K562 (cell line): ENCODE measurements around the gene ABCC10. TPM values are rescaled to one million over a fixed set of nuclear protein-coding genes. Genes with fewer than 3 reads are reported as not detected.
"Not testable (repeated sequence)": the region's sequence is repeated elsewhere in the genome, so short reads cannot be mapped to it uniquely, and the experiment has no call there.

Source experiments
- ATAC-seq: fragments of 200-7000 bp; cut with Tn5 transposase; 3 replicates; pipeline ENCODE4 v1.9.1; 2020; ENCODE audit warnings: moderate library complexity
- BruUV-seq: library from RNA; stranded (reverse); fragments of 400-500 nt; replicated peaks from 2 replicates; lab custom pipeline; 2021; lab: Mats Ljungman, UMichigan
- CTCF ChIA-PET: fragments of 300-600 bp; formaldehyde crosslinking; extraction: SDS; loops from one replicate; lab custom pipeline; 2021; ENCODE audit warnings: low intra/inter-chr PET ratio; lab: Yijun Ruan, JAX
- POLR2A ChIA-PET: fragments of 300-600, 350-650 bp; sonication (Branson Sonifier 250); formaldehyde crosslinking; extraction: SDS; loops from one replicate; lab custom pipeline; 2021; ENCODE audit warnings: antibody characterized with exemption, inconsistent platforms; lab: Yijun Ruan, JAX
- DNase-seq, 4 experiments: peaks; one replicate each; pipeline versions ENCODE4 v3.0.0 to v3.0.0-alpha.2; 2011 to 2018; ENCODE audit warnings: low spot score in 3 of 4, mixed read lengths in 3 of 4; ENCODE audit errors: extremely low read depth in 1 of 4
- FAIRE-seq: peaks from 2 replicates; lab custom pipeline; 2011; peaks lifted over from hg19 to GRCh38; lab: Jason Lieb, UNC
- H2AFZ ChIP-seq: 2 replicates; pipeline ENCODE4 v1.6.0; 2011; ENCODE audit warnings: low read depth, low read length, control low read depth, inconsistent platforms
- H3K27ac ChIP-seq: fragments of 200-600 bp; 3 replicates; pipeline ENCODE4 v1.8.0; 2011; ENCODE audit warnings: low read depth, mild to moderate bottlenecking, control low read depth, inconsistent platforms, low read length, moderate library complexity, mixed read lengths; ENCODE audit errors: extremely low read depth
- H3K27me3 ChIP-seq, 2 experiments: fragments of 300-600 bp in 1 of 2; 2 replicates in 1 of 2; 3 replicates in 1 of 2; pipeline versions ENCODE4 v1.6.0 to v1.8.0; 2011; ENCODE audit warnings: inconsistent platforms in 2 of 2, low read length in 2 of 2, mild to moderate bottlenecking in 1 of 2, mixed read lengths in 1 of 2, moderate library complexity in 1 of 2; ENCODE audit not compliant: control insufficient read depth in 2 of 2, insufficient read depth in 2 of 2
- H3K36me3 ChIP-seq: fragments of 300-600 bp; 3 replicates; pipeline ENCODE4 v1.8.0; 2011; ENCODE audit warnings: mild to moderate bottlenecking, low read length, inconsistent platforms; ENCODE audit not compliant: control insufficient read depth, insufficient read depth
- H3K4me1 ChIP-seq, 2 experiments: fragments of 200-600 bp in 1 of 2; replicated peaks in 1 of 2; 2 replicates in 1 of 2; 3 replicates in 1 of 2; pipeline versions ENCODE4 v1.5.1 to v1.8.0; 2011; ENCODE audit warnings: inconsistent platforms in 2 of 2, low read length in 2 of 2, mild to moderate bottlenecking in 1 of 2, mixed read lengths in 1 of 2, moderate library complexity in 1 of 2; ENCODE audit not compliant: control insufficient read depth in 2 of 2, insufficient read depth in 2 of 2
- H3K4me2 ChIP-seq: 2 replicates; pipeline ENCODE4 v1.6.1; 2011; ENCODE audit warnings: low read length, control low read depth, inconsistent platforms, mixed read lengths; ENCODE audit not compliant: insufficient read depth
- H3K4me3 ChIP-seq: fragments of 200-600 bp; sonication (generic), shearing (Covaris generic); 2 replicates; pipeline ENCODE4 v1.5.1; 2016; ENCODE audit warnings: control low read depth, inconsistent platforms
- H3K79me2 ChIP-seq: fragments of 200-600 bp; 3 replicates; pipeline ENCODE4 v1.8.0; 2011; ENCODE audit warnings: low read length, inconsistent platforms; ENCODE audit not compliant: control insufficient read depth, insufficient read depth
- H3K9ac ChIP-seq, 2 experiments: 2 replicates each; pipeline versions ENCODE4 v1.6.0 to v1.6.1; 2011; ENCODE audit warnings: low read depth in 2 of 2, low read length in 2 of 2, control low read depth in 1 of 2, inconsistent platforms in 1 of 2, mild to moderate bottlenecking in 1 of 2, mixed read lengths in 1 of 2; ENCODE audit not compliant: insufficient read depth in 1 of 2
- H3K9me1 ChIP-seq: one replicate; pipeline ENCODE4 v1.6.0; 2011; ENCODE audit warnings: inconsistent platforms, mild to moderate bottlenecking, low read length, moderate library complexity; ENCODE audit not compliant: control insufficient read depth, insufficient read depth
- H3K9me3 ChIP-seq: replicated peaks from 2 replicates; pipeline ENCODE4 v1.5.1; 2011; ENCODE audit warnings: low read depth, low read length, inconsistent platforms; ENCODE audit not compliant: control insufficient read depth, insufficient read depth
- H4K20me1 ChIP-seq: replicated peaks from 2 replicates; pipeline ENCODE4 v1.6.1; 2011; ENCODE audit warnings: low read length, inconsistent platforms, mixed read lengths; ENCODE audit not compliant: control insufficient read depth, insufficient read depth
- ZBTB9 ChIP-seq: fragments of 450-650 bp; formaldehyde crosslinking; IDR thresholded peaks from 2 replicates; pipeline ENCODE4 v1.4.0; 2020; ENCODE audit warnings: mild to moderate bottlenecking, moderate library complexity
- ZNF146 ChIP-seq: IDR thresholded peaks from one replicate; pipeline ENCODE4 v1.6.1; 2018; ENCODE audit warnings: missing compliant biosample characterization; ENCODE audit not compliant: unreplicated experiment
- WGBS: fragments of 100-300 bp; shearing (Covaris generic); methylation state at CpG from one replicate; pipeline ENCODE4 v1.1.6; 2016; ENCODE audit warnings: low coverage, mixed read lengths; ENCODE audit not compliant: insufficient coverage; ENCODE audit errors: missing lambda C conversion rate; 5-methylcytosine and 5-hydroxymethylcytosine counted together
- in situ Hi-C: fragments of 300-500 bp; cut with MboI; formaldehyde crosslinking; loops from 4 replicates; pipeline ENCODE4 v1.15.0; 2018; ENCODE audit warnings: inconsistent platforms, mixed read lengths
- intact Hi-C: fragments of 100-400 bp; cut with micrococcal nuclease; formaldehyde crosslinking; loops from 2 replicates; pipeline ENCODE4 v1.14.2; 2022
- polyA plus RNA-seq, 8 experiments: library from polyadenylated mRNA; depleted of rRNA in 4 of 8; stranded (reverse) in 5 of 8; unstranded in 3 of 8; fragments of >200 nt; fragmentation: Nextera tagmentation in 2 of 8; fragmentation: Illumina TruSeq in 1 of 8; extraction: Ambion mirVana in 2 of 8; extraction: Trizol in 1 of 8; gene quantifications; 2 replicates each; pipeline versions ENCODE4 v1.2.1 to v1.2.3, GENCODE V29; 2011 to 2014; ENCODE audit warnings: inconsistent platforms in 1 of 8, missing spikeins in 1 of 8
- total RNA-seq, 7 experiments: library from RNA; depleted of rRNA in 6 of 7; stranded (reverse); fragments of >200 nt in 6 of 7; fragmentation: Illumina TruSeq in 2 of 7; extraction: Trizol in 2 of 7; gene quantifications; 2 replicates each; pipeline versions ENCODE4 v1.2.1 to v1.2.3, GENCODE V29; 2011 to 2021; ENCODE audit warnings: low replicate concordance in 1 of 7

The ABCC10 gene
- total and polyA plus RNA-seq, 9 of the 15 experiments (the other 6 are each of a cell fraction or from before 2014, with no cell fraction given), result 2.4 to 29.1 (median 13.7) TPM

- no peak for TF ChIP-seq ZBTB9
These were observed 19.1 kb upstream of the ABCC10 start (continued) for GRCh38 chr6:43408259-43408658.

GRCh38 chr6:43410776-43411175 is 16.6 kb upstream of the ABCC10 start:
- H3K4me1 ChIP-seq, H3K36me3 ChIP-seq, H3K9ac ChIP-seq, DNase-seq, POLR2A ChIA-PET, CTCF ChIA-PET, intact Hi-C loops, H3K4me2 ChIP-seq, H3K9me3 ChIP-seq, H3K79me2 ChIP-seq, BruUV-seq, in situ Hi-C loops, ATAC-seq, H3K9me1 ChIP-seq, H3K4me3 ChIP-seq, H2AFZ ChIP-seq, FAIRE-seq, H4K20me1 ChIP-seq, H3K27ac ChIP-seq: not testable (repeated sequence)
- peak; percentile 82 for TF ChIP-seq ZNF146 (CRISPR knock-in tag)
- 0% methylated on average over 1 of the region's 1 CpG for WGBS
- peaks cover 6 to 40% of the 10 kb centered on the region in 2 experiments; a peak in 4 of 5 replicates for H3K27me3 ChIP-seq
